Smooth muscle cell (in vitro differentiated cells): ENCODE results near the gene PTPN3. TPM values are rescaled to one million over a fixed set of nuclear protein-coding genes. Genes with fewer than 3 reads are reported as not detected.
A peak's percentile ranks its signal among the peaks of the same experiment; 100 is the strongest.

ENCODE experiments used
- DNase-seq: peaks from one replicate; lab custom pipeline; 2025; ENCODE audit not compliant: unreplicated experiment; lab: John Stamatoyannopoulos, UW
- H2AFZ ChIP-seq: fragments of 200-600 bp; sonication (generic); 2 replicates; pipeline ENCODE4 v1.6.0; 2016; ENCODE audit warnings: antibody characterized with exemption, low read depth, mild to moderate bottlenecking
- H3F3A ChIP-seq: fragments of 200-600 bp; sonication (generic); 2 replicates; pipeline ENCODE4 v1.6.0; 2017; ENCODE audit warnings: antibody characterized with exemption, low read depth
- H3K27ac ChIP-seq: fragments of 200-600 bp; sonication (generic); 2 replicates; pipeline ENCODE4 v1.5.1; 2016; ENCODE audit warnings: low read depth, mild to moderate bottlenecking
- H3K27me3 ChIP-seq: fragments of 200-600 bp; sonication (generic); 2 replicates; pipeline ENCODE4 v1.6.1; 2016; ENCODE audit warnings: low read depth, mild to moderate bottlenecking
- H3K36me3 ChIP-seq: fragments of 200-600 bp; sonication (generic); 2 replicates; pipeline ENCODE4 v1.5.1; 2016; ENCODE audit warnings: low read depth
- H3K4me1 ChIP-seq: fragments of 200-600 bp; sonication (generic); 2 replicates; pipeline ENCODE4 v1.5.1; 2016; ENCODE audit warnings: low read depth
- H3K4me2 ChIP-seq: fragments of 200-600 bp; sonication (generic); 2 replicates; pipeline ENCODE4 v1.6.0; 2016; ENCODE audit warnings: mild to moderate bottlenecking
- H3K4me3 ChIP-seq: fragments of 200-600 bp; sonication (generic); 2 replicates; pipeline ENCODE4 v1.5.1; 2016; ENCODE audit warnings: mild to moderate bottlenecking
- H3K79me2 ChIP-seq: fragments of 200-600 bp; sonication (generic); 2 replicates; pipeline ENCODE4 v1.6.0; 2016; ENCODE audit warnings: low read depth, mild to moderate bottlenecking
- H3K9ac ChIP-seq: fragments of 200-600 bp; sonication (generic); 2 replicates; pipeline ENCODE4 v1.6.0; 2016; ENCODE audit warnings: low read depth
- H3K9me3 ChIP-seq: fragments of 200-600 bp; sonication (generic); replicated peaks from 2 replicates; pipeline ENCODE4 v1.5.1; 2016; ENCODE audit warnings: low read depth
- H4K20me1 ChIP-seq: fragments of 200-600 bp; sonication (generic); 2 replicates; pipeline ENCODE4 v1.6.0; 2016; ENCODE audit warnings: low read depth
- WGBS: methylation state at CpG from one replicate; pipeline ENCODE4 v1.1.7; 2016; ENCODE audit warnings: low lambda C conversion rate; 5-methylcytosine and 5-hydroxymethylcytosine counted together
- polyA plus RNA-seq: library from polyadenylated mRNA; unstranded; fragments of >200 nt; fragmentation: Nextera tagmentation; extraction: Ambion mirVana; gene quantifications from 2 replicates; pipeline ENCODE4 v1.2.1, GENCODE V29; 2016
- total RNA-seq: library from RNA; depleted of rRNA; stranded (reverse); fragments of >200 nt; gene quantifications from 2 replicates; pipeline ENCODE4 v1.2.3, GENCODE V29; 2014
- TF ChIP-seq, protein P1 (sequence below): fragments of 200-600 bp; sonication (generic); IDR thresholded peaks from 2 replicates; pipeline ENCODE4 v1.5.1; 2017; ENCODE audit warnings: borderline replicate concordance, mild to moderate bottlenecking, antibody characterized with exemption; ENCODE audit not compliant: insufficient read depth, poor library complexity, severe bottlenecking

PTPN3 gene
- total and polyA plus RNA-seq, 2 experiments from 2014 or later = 2.2 to 5.5 TPM

DNA sequence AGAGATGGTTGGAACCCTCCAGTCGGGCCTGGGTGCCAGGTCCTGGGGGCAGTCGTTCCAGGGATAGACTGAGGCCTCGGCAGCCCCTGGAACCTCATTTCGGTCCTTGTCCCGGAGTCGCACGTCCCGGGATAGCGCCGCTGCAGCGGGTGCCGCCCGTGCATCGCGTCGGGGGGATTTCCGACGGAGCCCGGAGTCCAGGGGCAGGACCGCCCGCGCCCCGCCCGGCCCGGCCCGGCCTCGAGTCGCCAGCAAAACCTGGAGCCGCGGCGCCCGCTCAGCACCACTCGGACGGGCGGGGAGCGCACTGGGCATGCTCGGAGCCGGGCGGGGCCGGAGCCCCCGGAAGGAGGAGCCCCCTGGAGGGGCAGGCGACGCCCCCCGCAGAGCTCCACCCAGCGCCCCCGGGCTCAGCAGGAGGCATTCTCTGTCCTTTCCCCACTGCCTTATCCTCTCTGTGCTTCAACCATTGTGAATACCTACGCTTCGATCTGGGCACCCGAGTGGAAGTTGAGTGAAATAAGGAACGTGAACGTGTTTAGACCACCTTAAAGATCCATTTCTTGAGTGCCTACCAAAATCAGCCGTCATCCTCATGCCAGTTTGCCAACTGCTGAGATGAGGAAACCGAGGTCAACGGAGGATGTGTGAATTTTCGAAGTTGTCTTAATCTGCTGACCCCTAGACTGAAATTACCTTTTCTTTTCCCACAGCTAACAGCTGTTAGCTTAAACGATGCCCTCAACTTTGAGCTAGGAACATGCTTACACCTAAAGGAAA, 1.7 kb upstream of the PTPN3 start:
- Histone ChIP-seq H3K4me2 (peak overlapping the region; percentile 87), H3K79me2 (no peaks in the 10 kb centered on the region), H3K4me1 (peaks cover 7% of the 10 kb centered on the region), H2AFZ (peak overlapping the region; percentile 58), H3K9ac (no peak overlapping the region), H3F3A (peaks cover 5% of the 10 kb centered on the region), H3K4me3 (peak overlapping the region; percentile 52), H3K9me3 (no peaks in the 10 kb centered on the region), H3K27ac (no peak overlapping the region), H4K20me1 (peaks cover 19% of the 10 kb centered on the region), H3K36me3 (no peaks in the 10 kb centered on the region), H3K27me3 (peaks cover 91% of the 10 kb centered on the region)
- TF ChIP-seq, protein P1, sequence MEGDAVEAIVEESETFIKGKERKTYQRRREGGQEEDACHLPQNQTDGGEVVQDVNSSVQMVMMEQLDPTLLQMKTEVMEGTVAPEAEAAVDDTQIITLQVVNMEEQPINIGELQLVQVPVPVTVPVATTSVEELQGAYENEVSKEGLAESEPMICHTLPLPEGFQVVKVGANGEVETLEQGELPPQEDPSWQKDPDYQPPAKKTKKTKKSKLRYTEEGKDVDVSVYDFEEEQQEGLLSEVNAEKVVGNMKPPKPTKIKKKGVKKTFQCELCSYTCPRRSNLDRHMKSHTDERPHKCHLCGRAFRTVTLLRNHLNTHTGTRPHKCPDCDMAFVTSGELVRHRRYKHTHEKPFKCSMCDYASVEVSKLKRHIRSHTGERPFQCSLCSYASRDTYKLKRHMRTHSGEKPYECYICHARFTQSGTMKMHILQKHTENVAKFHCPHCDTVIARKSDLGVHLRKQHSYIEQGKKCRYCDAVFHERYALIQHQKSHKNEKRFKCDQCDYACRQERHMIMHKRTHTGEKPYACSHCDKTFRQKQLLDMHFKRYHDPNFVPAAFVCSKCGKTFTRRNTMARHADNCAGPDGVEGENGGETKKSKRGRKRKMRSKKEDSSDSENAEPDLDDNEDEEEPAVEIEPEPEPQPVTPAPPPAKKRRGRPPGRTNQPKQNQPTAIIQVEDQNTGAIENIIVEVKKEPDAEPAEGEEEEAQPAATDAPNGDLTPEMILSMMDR = no peak
- WGBS = 8% methylated on average over 40 of the region's 56 CpGs
- peak; percentile 25 for DNase-seq

DNA sequence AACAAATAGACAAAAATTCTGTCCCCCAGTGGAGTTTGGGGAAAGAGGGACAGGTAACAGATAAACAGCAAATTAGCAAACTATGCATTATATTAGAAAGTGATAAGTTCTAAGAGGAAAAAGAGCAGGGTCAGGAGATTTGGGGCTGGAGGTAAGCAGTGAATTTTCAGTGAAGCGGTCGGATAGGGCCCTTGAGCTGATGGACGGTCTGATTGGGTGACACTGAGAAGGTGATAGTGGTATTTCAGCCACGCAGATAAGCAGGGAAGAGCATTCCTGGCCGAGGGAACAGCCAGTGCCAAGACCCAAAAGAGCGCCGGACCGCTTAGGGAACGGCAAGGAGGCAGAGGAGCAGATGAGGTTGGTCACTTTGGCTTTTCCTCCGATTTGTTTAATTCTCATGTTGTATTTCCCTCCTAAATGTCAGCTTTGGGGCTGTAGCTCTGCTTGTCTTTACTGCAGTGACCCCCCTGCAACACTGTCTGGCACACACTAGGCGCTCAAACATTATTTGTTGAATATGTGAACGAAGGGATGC, 1.1 kb upstream of the PTPN3 start:
- H3F3A ChIP-seq = peaks cover 5% of the 10 kb centered on the region
- no peak overlapping the region for H3K27ac ChIP-seq
- H3K79me2 ChIP-seq = no peaks in the 10 kb centered on the region
- TF ChIP-seq, protein P1 = no peak
- H4K20me1 ChIP-seq = peaks cover 19% of the 10 kb centered on the region
- no peak overlapping the region for H3K9ac ChIP-seq
- H3K4me3 ChIP-seq = peak overlapping the region; percentile 52
- WGBS = 29% methylated on average over 12 of the region's 12 CpGs
- H3K9me3 ChIP-seq = no peaks in the 10 kb centered on the region
- DNase-seq = no peak
- H3K27me3 ChIP-seq = peaks cover 88% of the 10 kb centered on the region
- H3K36me3 ChIP-seq = no peaks in the 10 kb centered on the region
- H3K4me1 ChIP-seq = peaks cover 7% of the 10 kb centered on the region
- H3K4me2 ChIP-seq = peak overlapping the region; percentile 87
- H2AFZ ChIP-seq = peak overlapping the region; percentile 58

DNA sequence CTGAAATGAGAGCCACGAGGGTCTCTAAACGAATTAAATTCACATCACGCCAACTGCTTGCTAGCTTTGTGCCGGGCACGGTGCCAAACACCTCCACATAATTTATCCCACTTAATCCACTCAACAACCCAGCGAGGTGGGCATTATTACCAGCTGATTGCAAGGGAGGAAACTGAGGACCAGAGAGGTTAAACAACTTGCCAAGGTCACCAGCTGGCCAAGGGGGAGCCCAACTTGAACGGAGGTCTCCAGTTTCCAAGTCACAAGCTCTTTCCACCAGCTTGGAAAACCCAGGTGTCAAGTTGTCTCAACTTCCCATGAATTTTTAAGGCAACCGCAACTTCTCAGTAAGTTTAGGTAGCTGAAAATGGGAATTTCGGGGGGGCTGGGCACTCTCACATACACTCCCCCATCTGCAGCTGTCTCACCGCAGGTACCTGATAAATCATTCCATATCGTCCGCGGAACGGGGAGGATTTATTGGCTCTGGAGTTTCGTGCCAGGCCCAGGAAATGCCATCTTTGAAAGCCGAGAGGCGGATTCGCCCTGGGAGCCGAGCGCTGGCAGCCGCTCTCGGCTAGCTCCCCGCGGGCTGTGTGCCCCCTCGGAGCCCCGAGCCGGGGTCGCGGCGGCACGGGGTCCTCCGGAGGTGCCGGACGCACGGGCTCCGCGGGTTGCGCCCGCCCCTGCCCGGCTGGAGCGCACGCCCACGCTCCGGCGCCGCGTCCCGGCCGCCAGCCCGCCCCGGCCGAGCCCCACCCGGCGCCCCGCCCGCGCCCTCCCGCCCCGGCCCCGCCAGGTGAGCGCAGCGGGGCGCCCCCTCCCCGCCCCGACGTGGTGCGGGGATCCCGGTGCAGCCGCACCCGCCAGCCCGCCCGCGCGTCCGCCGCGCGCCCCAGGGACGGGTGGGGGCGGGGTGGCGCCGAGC, 617 bp downstream of the PTPN3 start:
- H3K4me3 ChIP-seq = peak overlapping the region; percentile 61
- 18% methylated on average over 29 of the region's 82 CpGs for WGBS
- H3F3A ChIP-seq = peaks cover 5% of the 10 kb centered on the region
- no peaks in the 10 kb centered on the region for H3K9me3 ChIP-seq
- H3K79me2 ChIP-seq = no peaks in the 10 kb centered on the region
- peaks cover 7% of the 10 kb centered on the region for H3K4me1 ChIP-seq
- peak overlapping the region; percentile 63 for H2AFZ ChIP-seq
- H4K20me1 ChIP-seq = peaks cover 19% of the 10 kb centered on the region
- no peak overlapping the region for H3K9ac ChIP-seq
- no peak for DNase-seq
- H3K27me3 ChIP-seq = peaks cover 73% of the 10 kb centered on the region
- H3K27ac ChIP-seq = no peak overlapping the region
- no peaks in the 10 kb centered on the region for H3K36me3 ChIP-seq
- TF ChIP-seq, protein P1 = no peak
- H3K4me2 ChIP-seq = peak overlapping the region; percentile 91
